K562 (cell line): ENCODE data around the gene GSTA4. TPM values are rescaled to one million over a fixed set of nuclear protein-coding genes. Genes with fewer than 3 reads are reported as not detected.

ENCODE experiments used
- CBFA2T3 ChIP-seq: fragments of 450-650 bp; IDR thresholded peaks from 2 replicates; pipeline ENCODE4 v1.6.1; 2017
- ELF1 ChIP-seq: fragments of 200-800 bp; sonication (Bioruptor generic); IDR thresholded peaks from 2 replicates; pipeline ENCODE4 v1.6.1; 2016; ENCODE audit warnings: missing genetic modification characterization, missing compliant biosample characterization
- GATA2 ChIP-seq: sonication (generic); formaldehyde crosslinking; IDR thresholded peaks from 2 replicates; pipeline ENCODE4 v1.4.0; 2020; ENCODE audit warnings: mild to moderate bottlenecking, missing genetic modification reagents
- GTF3C2 ChIP-seq: IDR thresholded peaks from 3 replicates; pipeline ENCODE4 v1.6.1; 2011; ENCODE audit warnings: borderline replicate concordance, mild to moderate bottlenecking, moderate library complexity; ENCODE audit not compliant: insufficient read length; ENCODE audit errors: extremely low read depth
- HDAC1 ChIP-seq, 2 experiments: fragments of 450-650 bp; IDR thresholded peaks; 2 replicates each; pipeline ENCODE4 v1.6.1; 2016 to 2017; ENCODE audit warnings: inconsistent platforms in 1 of 2, mild to moderate bottlenecking in 1 of 2, moderate library complexity in 1 of 2
- HLTF ChIP-seq: fragments of 450-650 bp; IDR thresholded peaks from 2 replicates; pipeline ENCODE4 v1.6.1; 2016
- L3MBTL2 ChIP-seq: fragments of 450-650 bp; IDR thresholded peaks from 2 replicates; pipeline ENCODE4 v1.6.1; 2016; ENCODE audit warnings: mild to moderate bottlenecking, moderate library complexity
- LARP7 ChIP-seq: fragments of 450-650 bp; IDR thresholded peaks from 2 replicates; pipeline ENCODE4 v1.6.1; 2016
- LCOR ChIP-seq: sonication (generic); formaldehyde crosslinking; IDR thresholded peaks from 2 replicates; pipeline ENCODE4 v1.8.0; 2022; ENCODE audit warnings: mild to moderate bottlenecking, missing genetic modification reagents
- NCOA2 ChIP-seq, 2 experiments: fragments of 450-650 bp; IDR thresholded peaks; 2 replicates each; pipeline ENCODE4 v1.6.1; 2018; ENCODE audit warnings: mild to moderate bottlenecking in 2 of 2, moderate library complexity in 1 of 2; ENCODE audit not compliant: partially characterized antibody in 2 of 2
- NR2F6 ChIP-seq: fragments of 450-650 bp; formaldehyde crosslinking; IDR thresholded peaks from 2 replicates; pipeline ENCODE4 v1.4.0; 2020; ENCODE audit warnings: mild to moderate bottlenecking
- ZBTB17 ChIP-seq: fragments of 450-650 bp; formaldehyde crosslinking; IDR thresholded peaks from 2 replicates; pipeline ENCODE4 v1.4.0; 2020; ENCODE audit warnings: mild to moderate bottlenecking
- ZNF41 ChIP-seq: fragments of 250-450 bp; sonication (Bioruptor Pico); conservative IDR thresholded peaks from 2 replicates; pipeline ENCODE4 v1.4.0; 2020; ENCODE audit warnings: mild to moderate bottlenecking
- ZNF436 ChIP-seq: fragments of 250-450, 450-650 bp; sonication (Bioruptor Pico); formaldehyde crosslinking; IDR thresholded peaks from 2 replicates; pipeline ENCODE4 v1.7.0; 2020; ENCODE audit warnings: mild to moderate bottlenecking
- polyA plus RNA-seq, 8 experiments: library from polyadenylated mRNA; depleted of rRNA in 4 of 8; stranded (reverse) in 5 of 8; unstranded in 3 of 8; fragments of >200 nt; fragmentation: Nextera tagmentation in 2 of 8; fragmentation: Illumina TruSeq in 1 of 8; extraction: Ambion mirVana in 2 of 8; extraction: Trizol in 1 of 8; gene quantifications; 2 replicates each; pipeline versions ENCODE4 v1.2.1 to v1.2.3, GENCODE V29; 2011 to 2014; ENCODE audit warnings: inconsistent platforms in 1 of 8, missing spikeins in 1 of 8
- total RNA-seq, 7 experiments: library from RNA; depleted of rRNA in 6 of 7; stranded (reverse); fragments of >200 nt in 6 of 7; fragmentation: Illumina TruSeq in 2 of 7; extraction: Trizol in 2 of 7; gene quantifications; 2 replicates each; pipeline versions ENCODE4 v1.2.1 to v1.2.3, GENCODE V29; 2011 to 2021; ENCODE audit warnings: low replicate concordance in 1 of 7
- TF ChIP-seq, protein P1 (sequence below), 3 experiments: IDR thresholded peaks in 2 of 3; conservative IDR thresholded peaks in 1 of 3; 2 replicates each; pipeline ENCODE4 v1.5.1; 2011 to 2012; ENCODE audit warnings: low read length in 3 of 3, mild to moderate bottlenecking in 3 of 3, control low read depth in 2 of 3, improper control_type of control experiment in 1 of 3, inconsistent platforms in 1 of 3, low read depth in 1 of 3, mixed read lengths in 1 of 3, moderate library complexity in 1 of 3; ENCODE audit not compliant: insufficient read depth in 2 of 3
- TF ChIP-seq, protein P2 (sequence below): fragments of 450-650 bp; IDR thresholded peaks from 2 replicates; pipeline ENCODE4 v1.6.1; 2016; ENCODE audit warnings: borderline replicate concordance
- TF ChIP-seq, protein P3 (sequence below): fragments of 450-650 bp; IDR thresholded peaks from 2 replicates; pipeline ENCODE4 v1.6.1; 2018; ENCODE audit not compliant: partially characterized antibody

Gene GSTA4
- total and polyA plus RNA-seq, 9 of the 15 experiments (the other 6 are each of a cell fraction or from before 2014, with no cell fraction given), result 0.89 to 4.0 (median 2.0) TPM

DNA sequence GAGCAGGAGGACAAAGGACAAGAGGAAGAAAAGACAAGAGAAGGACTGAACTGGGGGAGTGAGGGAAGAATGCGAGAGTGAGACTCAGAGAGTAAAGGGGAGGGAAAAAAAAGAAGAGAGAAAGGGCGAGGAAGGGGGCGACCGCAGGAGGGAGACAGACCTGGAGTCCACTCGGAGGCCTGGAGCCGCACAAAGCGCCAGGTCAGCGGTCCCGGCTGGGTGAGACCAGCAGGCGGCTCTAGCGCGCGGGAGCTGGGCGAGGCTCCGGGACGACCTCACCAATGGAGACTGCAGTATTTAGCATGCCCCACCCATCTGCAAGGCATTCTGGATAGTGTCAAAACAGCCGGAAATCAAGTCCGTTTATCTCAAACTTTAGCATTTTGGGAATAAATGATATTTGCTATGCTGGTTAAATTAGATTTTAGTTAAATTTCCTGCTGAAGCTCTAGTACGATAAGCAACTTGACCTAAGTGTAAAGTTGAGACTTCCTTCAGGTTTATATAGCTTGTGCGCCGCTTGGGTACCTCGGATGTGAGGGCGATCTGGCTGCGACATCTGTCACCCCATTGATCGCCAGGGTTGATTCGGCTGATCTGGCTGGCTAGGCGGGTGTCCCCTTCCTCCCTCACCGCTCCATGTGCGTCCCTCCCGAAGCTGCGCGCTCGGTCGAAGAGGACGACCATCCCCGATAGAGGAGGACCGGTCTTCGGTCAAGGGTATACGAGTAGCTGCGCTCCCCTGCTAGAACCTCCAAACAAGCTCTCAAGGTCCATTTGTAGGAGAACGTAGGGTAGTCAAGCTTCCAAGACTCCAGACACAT, at the start of gene GSTA4 (continued):
- TF ChIP-seq, protein P1, sequence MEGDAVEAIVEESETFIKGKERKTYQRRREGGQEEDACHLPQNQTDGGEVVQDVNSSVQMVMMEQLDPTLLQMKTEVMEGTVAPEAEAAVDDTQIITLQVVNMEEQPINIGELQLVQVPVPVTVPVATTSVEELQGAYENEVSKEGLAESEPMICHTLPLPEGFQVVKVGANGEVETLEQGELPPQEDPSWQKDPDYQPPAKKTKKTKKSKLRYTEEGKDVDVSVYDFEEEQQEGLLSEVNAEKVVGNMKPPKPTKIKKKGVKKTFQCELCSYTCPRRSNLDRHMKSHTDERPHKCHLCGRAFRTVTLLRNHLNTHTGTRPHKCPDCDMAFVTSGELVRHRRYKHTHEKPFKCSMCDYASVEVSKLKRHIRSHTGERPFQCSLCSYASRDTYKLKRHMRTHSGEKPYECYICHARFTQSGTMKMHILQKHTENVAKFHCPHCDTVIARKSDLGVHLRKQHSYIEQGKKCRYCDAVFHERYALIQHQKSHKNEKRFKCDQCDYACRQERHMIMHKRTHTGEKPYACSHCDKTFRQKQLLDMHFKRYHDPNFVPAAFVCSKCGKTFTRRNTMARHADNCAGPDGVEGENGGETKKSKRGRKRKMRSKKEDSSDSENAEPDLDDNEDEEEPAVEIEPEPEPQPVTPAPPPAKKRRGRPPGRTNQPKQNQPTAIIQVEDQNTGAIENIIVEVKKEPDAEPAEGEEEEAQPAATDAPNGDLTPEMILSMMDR (IDR thresholded peaks at IDR 0.05 in 2 of 3, conservative IDR thresholded peaks at IDR 0.05 in 1 of 3; ENCODE audit: insufficient read depth in 2 of 3, low read depth in 1 of 3, low read length in 3 of 3), result peak; percentile 93 to 99 (median 98)
- TF ChIP-seq GTF3C2 (peak; percentile 8), LARP7 (peak; percentile 13; the same call in 1 of the 2 replicates), ELF1 (peak; percentile 51), HDAC1 (IDR thresholded peaks at IDR 0.05) (peak; percentile 25 to 66; a peak in 3 of 4 replicates), HLTF (peak; percentile 55; the same call in 1 of the 2 replicates), ZBTB17 (peak; percentile 77), ZNF41 (peak; percentile 41; the same call in 1 of the 2 replicates), CBFA2T3 (peak; percentile 55), LCOR (CRISPR knock-in tag) (peak; percentile 80; the same call in 1 of the 2 replicates), ZNF436 (CRISPR knock-in tag) (0 out of 2 replicates have a peak, but pooled peaks have one; percentile 31), L3MBTL2 (peak; percentile 92), GATA2 (CRISPR knock-in tag) (peak; percentile 89), NCOA2 (IDR thresholded peaks at IDR 0.05; ENCODE audit: partially characterized antibody in 2 of 2) (peak in 1 of 2 experiments; percentile 79), NR2F6 (CRISPR knock-in tag) (0 out of 2 replicates have a peak, but pooled peaks have one; percentile 72)
- TF ChIP-seq, protein P2, sequence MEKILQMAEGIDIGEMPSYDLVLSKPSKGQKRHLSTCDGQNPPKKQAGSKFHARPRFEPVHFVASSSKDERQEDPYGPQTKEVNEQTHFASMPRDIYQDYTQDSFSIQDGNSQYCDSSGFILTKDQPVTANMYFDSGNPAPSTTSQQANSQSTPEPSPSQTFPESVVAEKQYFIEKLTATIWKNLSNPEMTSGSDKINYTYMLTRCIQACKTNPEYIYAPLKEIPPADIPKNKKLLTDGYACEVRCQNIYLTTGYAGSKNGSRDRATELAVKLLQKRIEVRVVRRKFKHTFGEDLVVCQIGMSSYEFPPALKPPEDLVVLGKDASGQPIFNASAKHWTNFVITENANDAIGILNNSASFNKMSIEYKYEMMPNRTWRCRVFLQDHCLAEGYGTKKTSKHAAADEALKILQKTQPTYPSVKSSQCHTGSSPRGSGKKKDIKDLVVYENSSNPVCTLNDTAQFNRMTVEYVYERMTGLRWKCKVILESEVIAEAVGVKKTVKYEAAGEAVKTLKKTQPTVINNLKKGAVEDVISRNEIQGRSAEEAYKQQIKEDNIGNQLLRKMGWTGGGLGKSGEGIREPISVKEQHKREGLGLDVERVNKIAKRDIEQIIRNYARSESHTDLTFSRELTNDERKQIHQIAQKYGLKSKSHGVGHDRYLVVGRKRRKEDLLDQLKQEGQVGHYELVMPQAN, result 0 out of 2 replicates have a peak, but pooled peaks have one; percentile 52
- TF ChIP-seq, protein P3, sequence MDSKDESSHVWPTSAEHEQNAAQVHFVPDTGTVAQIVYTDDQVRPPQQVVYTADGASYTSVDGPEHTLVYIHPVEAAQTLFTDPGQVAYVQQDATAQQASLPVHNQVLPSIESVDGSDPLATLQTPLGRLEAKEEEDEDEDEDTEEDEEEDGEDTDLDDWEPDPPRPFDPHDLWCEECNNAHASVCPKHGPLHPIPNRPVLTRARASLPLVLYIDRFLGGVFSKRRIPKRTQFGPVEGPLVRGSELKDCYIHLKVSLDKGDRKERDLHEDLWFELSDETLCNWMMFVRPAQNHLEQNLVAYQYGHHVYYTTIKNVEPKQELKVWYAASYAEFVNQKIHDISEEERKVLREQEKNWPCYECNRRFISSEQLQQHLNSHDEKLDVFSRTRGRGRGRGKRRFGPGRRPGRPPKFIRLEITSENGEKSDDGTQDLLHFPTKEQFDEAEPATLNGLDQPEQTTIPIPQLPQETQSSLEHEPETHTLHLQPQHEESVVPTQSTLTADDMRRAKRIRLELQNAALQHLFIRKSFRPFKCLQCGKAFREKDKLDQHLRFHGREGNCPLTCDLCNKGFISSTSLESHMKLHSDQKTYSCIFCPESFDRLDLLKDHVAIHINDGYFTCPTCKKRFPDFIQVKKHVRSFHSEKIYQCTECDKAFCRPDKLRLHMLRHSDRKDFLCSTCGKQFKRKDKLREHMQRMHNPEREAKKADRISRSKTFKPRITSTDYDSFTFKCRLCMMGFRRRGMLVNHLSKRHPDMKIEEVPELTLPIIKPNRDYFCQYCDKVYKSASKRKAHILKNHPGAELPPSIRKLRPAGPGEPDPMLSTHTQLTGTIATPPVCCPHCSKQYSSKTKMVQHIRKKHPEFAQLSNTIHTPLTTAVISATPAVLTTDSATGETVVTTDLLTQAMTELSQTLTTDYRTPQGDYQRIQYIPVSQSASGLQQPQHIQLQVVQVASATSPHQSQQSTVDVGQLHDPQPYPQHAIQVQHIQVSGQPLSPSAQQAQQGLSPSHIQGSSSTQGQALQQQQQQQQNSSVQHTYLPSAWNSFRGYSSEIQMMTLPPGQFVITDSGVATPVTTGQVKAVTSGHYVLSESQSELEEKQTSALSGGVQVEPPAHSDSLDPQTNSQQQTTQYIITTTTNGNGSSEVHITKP, result peak; percentile 21
